ENCODE results near the gene ANKRD53. TPM values are rescaled to one million over a fixed set of nuclear protein-coding genes. Genes with fewer than 3 reads are reported as not detected.

Gene ANKRD53
- polyA plus RNA-seq, 1 donor from 2014 or later = not detected

GRCh38 chr2:71005271-71006202 lies 27.1 kb downstream of the ANKRD53 start:
- Histone ChIP-seq H3K27me3 (ENCODE audit: insufficient read depth, low read depth, low read length) (no peaks in the 10 kb centered on the region), H3K9me2 (ENCODE audit: insufficient read depth, low read length) (no peaks in the 10 kb centered on the region), H2AFZ (ENCODE audit: low read depth, low read length) (no peak overlapping the region), H3K36me3 (ENCODE audit: insufficient read depth, low read length) (no peaks in the 10 kb centered on the region), H4K20me1 (ENCODE audit: insufficient read depth) (no peaks in the 10 kb centered on the region), H3K27ac (ENCODE audit: low read length) (peak overlapping the region; percentile 75), H3K4me3 (ENCODE audit: low read length) (peak overlapping the region; percentile 40), H3K79me2 (replicated peaks; ENCODE audit: insufficient read depth, low read length) (no peaks in the 10 kb centered on the region), H3K9ac (ENCODE audit: low read length) (peak overlapping the region; percentile 50), H3F3A (ENCODE audit: insufficient read depth, low read length, poor library complexity, severe bottlenecking) (no peaks in the 10 kb centered on the region), H3K9me3 (ENCODE audit: low read length) (no peaks in the 10 kb centered on the region), H3K4me2 (ENCODE audit: low read length) (no peak overlapping the region)
- TF ChIP-seq RAD21 (conservative IDR thresholded peaks at IDR 0.05) = no peak
- no peak for TF ChIP-seq POLR2AphosphoS5 (IDR thresholded peaks at IDR 0.05)
- no peak for TF ChIP-seq CTCF (IDR thresholded peaks at IDR 0.05; ENCODE audit: poor library complexity, severe bottlenecking)
- TF ChIP-seq MXI1 (conservative IDR thresholded peaks at IDR 0.05; ENCODE audit: poor library complexity, severe bottlenecking) = no peak
- TF ChIP-seq EP300 (conservative IDR thresholded peaks at IDR 0.05; ENCODE audit: poor library complexity, severe bottlenecking) = no peak
- no peak for TF ChIP-seq REST (IDR thresholded peaks at IDR 0.05; ENCODE audit: borderline replicate concordance)
- no peak for TF ChIP-seq TAF1 (IDR thresholded peaks at IDR 0.05; ENCODE audit: low read depth)
- TF ChIP-seq EZH2 (IDR thresholded peaks at IDR 0.05; ENCODE audit: borderline replicate concordance, insufficient read depth, low read length, poor library complexity, severe bottlenecking) = no peak
- TF ChIP-seq SMC3 (conservative IDR thresholded peaks at IDR 0.05; ENCODE audit: poor library complexity) = no peak

GRCh38 chr2:71006323-71006722 lies 27.9 kb downstream of the ANKRD53 start:
- H3K79me2 ChIP-seq (replicated peaks; ENCODE audit: insufficient read depth, low read length) = no peaks in the 10 kb centered on the region
- H3K36me3 ChIP-seq (ENCODE audit: insufficient read depth, low read length) = no peaks in the 10 kb centered on the region
- no peak for TF ChIP-seq CTCF (IDR thresholded peaks at IDR 0.05; ENCODE audit: poor library complexity, severe bottlenecking)
- TF ChIP-seq EP300 (conservative IDR thresholded peaks at IDR 0.05; ENCODE audit: poor library complexity, severe bottlenecking) = peak; percentile 43
- TF ChIP-seq POLR2AphosphoS5 (IDR thresholded peaks at IDR 0.05) = peak; percentile 6
- no peaks in the 10 kb centered on the region for H4K20me1 ChIP-seq (ENCODE audit: insufficient read depth)
- peak overlapping the region; percentile 75 for H3K27ac ChIP-seq (ENCODE audit: low read length)
- no peak overlapping the region for H3K4me2 ChIP-seq (ENCODE audit: low read length)
- H3K27me3 ChIP-seq (ENCODE audit: insufficient read depth, low read depth, low read length) = no peaks in the 10 kb centered on the region
- no peaks in the 10 kb centered on the region for H3F3A ChIP-seq (ENCODE audit: insufficient read depth, low read length, poor library complexity, severe bottlenecking)
- no peaks in the 10 kb centered on the region for H3K9me2 ChIP-seq (ENCODE audit: insufficient read depth, low read length)
- H3K4me3 ChIP-seq (ENCODE audit: low read length) = peak overlapping the region; percentile 40
- H3K9ac ChIP-seq (ENCODE audit: low read length) = peak overlapping the region; percentile 50
- H2AFZ ChIP-seq (ENCODE audit: low read depth, low read length) = no peak overlapping the region
- no peaks in the 10 kb centered on the region for H3K9me3 ChIP-seq (ENCODE audit: low read length)

All from neural cell (in vitro differentiated cells).